Ascending aorta (tissue), 2 donors: ENCODE data around the gene SH3D21. TPM values are rescaled to one million over a fixed set of nuclear protein-coding genes. Genes with fewer than 3 reads are reported as not detected.

Source experiments
- DNase-seq, 2 donors: peaks; one replicate each; pipeline ENCODE4 v3.0.0-alpha.2; 2019; ENCODE audit warnings: low spot score in 2 of 2
- H3K27ac ChIP-seq, 2 donors: fragments of 200-600 bp; sonication (generic); one replicate each; pipeline ENCODE4 v1.5.1; 2016 to 2017; ENCODE audit warnings: mild to moderate bottlenecking in 1 of 2
- H3K27me3 ChIP-seq: fragments of 200-600 bp; sonication (generic); one replicate; pipeline ENCODE4 v1.5.1; 2017
- H3K36me3 ChIP-seq, 2 donors: fragments of 200-600 bp; sonication (generic); one replicate each; pipeline ENCODE4 v1.5.1; 2016
- H3K4me1 ChIP-seq, 2 donors: fragments of 200-600 bp; sonication (generic); one replicate each; pipeline ENCODE4 v1.5.1; 2016 to 2017; ENCODE audit warnings: mild to moderate bottlenecking in 1 of 2
- H3K4me3 ChIP-seq, 2 donors: fragments of 200-600 bp; sonication (generic); one replicate each; pipeline ENCODE4 v1.5.1; 2016 to 2017; ENCODE audit warnings: mild to moderate bottlenecking in 1 of 2
- H3K9me3 ChIP-seq, 2 donors: fragments of 200-600 bp; sonication (generic); one replicate each; pipeline ENCODE4 v1.5.1; 2016
- intact Hi-C: fragments of 100-400 bp; cut with DNase I; formaldehyde crosslinking; loops from one replicate; pipeline ENCODE4 v1.15.1; 2023
- total RNA-seq: library from RNA; depleted of rRNA; stranded (reverse); fragments of >200 nt; gene quantifications from one replicate; pipeline ENCODE4 v1.1.0, GENCODE V29; 2016
- TF ChIP-seq, protein P1 (sequence below), 3 experiments: fragments of 200-600 bp in 2 of 3; fragments of 450-650 bp in 1 of 3; sonication (generic) in 2 of 3; IDR thresholded peaks; one replicate each; pipeline ENCODE4 v1.5.1; 2016 to 2019; ENCODE audit warnings: antibody characterized with exemption in 3 of 3, mild to moderate bottlenecking in 1 of 3, moderate library complexity in 1 of 3

The SH3D21 gene
- total RNA-seq, 1 donor from 2014 or later = 1.3 TPM

DNA sequence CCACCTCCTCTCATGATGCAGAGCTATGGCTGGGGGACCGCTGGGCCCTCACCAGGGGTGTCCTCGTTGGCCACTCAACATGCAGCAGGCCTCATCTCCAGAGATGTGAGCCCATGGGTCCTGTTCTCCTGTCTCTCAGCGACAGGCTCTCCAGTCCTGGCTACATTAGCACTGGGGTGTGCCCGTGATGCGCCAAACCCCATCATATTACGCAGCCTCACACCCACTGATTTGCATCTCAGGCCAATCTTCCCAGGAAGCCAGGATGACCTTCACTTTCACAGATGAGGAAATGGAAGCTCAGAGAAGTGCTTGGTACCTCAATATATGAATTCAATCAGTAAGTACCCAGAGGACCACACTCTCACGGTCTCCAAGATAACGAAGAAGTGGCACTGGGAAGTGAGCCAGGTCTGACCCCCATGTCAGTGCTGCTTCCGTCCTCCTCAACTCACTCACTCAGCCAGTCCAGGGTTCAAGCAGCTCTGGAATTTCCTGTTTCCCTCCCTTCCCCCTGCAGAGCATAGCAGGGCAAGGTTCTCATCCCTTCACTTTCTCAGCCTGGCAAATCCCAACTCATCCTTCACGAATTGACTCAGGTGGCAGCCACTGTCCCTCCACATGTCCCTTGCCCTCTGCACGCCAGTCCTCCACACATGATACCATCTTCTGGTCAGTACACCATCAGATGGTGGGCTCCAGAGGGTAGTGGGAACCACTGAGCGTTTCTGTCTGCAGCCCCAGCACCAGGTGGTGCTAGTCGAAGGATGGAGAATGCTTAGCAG is 46.1 kb downstream of the SH3D21 start:
- Histone ChIP-seq H3K4me3 (no peak overlapping the region), H3K36me3 (peaks cover 35 to 51% of the 10 kb centered on the region in 2 donors), H3K27ac (peak overlapping the region; percentile 84 to 89), H3K9me3 (no peaks in the 10 kb centered on the region), H3K27me3 (no peaks in the 10 kb centered on the region), H3K4me1 (peaks cover 39 to 43% of the 10 kb centered on the region in 2 donors)
- intact Hi-C loops = no loop called here
- no peak for DNase-seq
- TF ChIP-seq, protein P1, sequence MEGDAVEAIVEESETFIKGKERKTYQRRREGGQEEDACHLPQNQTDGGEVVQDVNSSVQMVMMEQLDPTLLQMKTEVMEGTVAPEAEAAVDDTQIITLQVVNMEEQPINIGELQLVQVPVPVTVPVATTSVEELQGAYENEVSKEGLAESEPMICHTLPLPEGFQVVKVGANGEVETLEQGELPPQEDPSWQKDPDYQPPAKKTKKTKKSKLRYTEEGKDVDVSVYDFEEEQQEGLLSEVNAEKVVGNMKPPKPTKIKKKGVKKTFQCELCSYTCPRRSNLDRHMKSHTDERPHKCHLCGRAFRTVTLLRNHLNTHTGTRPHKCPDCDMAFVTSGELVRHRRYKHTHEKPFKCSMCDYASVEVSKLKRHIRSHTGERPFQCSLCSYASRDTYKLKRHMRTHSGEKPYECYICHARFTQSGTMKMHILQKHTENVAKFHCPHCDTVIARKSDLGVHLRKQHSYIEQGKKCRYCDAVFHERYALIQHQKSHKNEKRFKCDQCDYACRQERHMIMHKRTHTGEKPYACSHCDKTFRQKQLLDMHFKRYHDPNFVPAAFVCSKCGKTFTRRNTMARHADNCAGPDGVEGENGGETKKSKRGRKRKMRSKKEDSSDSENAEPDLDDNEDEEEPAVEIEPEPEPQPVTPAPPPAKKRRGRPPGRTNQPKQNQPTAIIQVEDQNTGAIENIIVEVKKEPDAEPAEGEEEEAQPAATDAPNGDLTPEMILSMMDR (IDR thresholded peaks at IDR 0.05) = no peak

DNA sequence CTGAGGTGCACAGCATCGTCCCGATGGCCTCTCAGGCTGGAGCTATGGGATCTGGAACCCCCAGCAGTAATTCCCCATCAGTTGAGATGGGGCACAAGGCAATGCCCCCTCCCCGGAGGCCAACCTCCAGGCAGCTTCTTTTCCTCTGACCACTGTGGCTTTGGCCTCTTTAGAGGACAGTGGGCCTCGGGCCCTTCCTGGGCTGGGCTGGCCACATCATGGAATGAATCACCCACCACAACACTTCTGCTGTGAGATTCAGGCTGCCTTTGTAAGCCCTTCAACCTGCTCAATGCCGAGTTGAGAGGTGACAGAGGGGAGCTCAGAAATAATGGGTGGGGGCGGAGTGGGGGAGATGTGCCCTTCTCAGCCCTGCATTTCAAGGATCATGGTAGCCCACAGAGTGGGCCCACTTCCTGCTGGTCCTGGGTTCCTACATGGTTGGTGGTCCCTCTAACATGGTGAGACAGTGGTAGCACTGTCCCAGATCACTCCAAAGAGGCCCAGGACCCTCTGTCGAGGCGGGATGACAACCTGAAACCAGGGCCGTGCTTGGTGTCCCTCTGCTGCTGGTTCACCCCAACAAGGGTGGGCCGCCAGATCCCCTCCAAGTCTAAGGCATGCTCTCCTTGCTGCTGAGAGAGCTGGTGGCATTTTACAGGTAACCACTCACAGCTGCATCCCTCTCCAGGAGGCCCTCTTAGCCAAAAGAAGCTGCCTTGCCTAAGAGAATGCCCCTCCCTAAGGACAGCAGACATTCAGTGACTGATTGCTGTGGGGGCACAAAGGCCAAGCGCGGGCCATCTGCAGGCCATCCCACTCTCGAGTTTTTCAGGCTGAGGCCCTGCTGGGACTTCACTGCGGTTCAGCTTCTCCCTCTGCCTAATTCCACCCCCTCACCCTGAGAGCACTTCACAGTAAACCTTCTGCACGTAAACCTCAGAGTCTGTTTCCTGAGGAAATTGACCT is 47.0 kb downstream of the SH3D21 start:
- Histone ChIP-seq H3K4me1 (peaks cover 39 to 43% of the 10 kb centered on the region in 2 donors), H3K27ac (peak overlapping the region; percentile 84 to 89), H3K27me3 (no peaks in the 10 kb centered on the region), H3K4me3 (no peak overlapping the region), H3K9me3 (no peaks in the 10 kb centered on the region), H3K36me3 (peaks cover 38 to 52% of the 10 kb centered on the region in 2 donors)
- intact Hi-C loops = no loop called here
- DNase-seq = no peak
- TF ChIP-seq, protein P1 (IDR thresholded peaks at IDR 0.05) = no peak

DNA sequence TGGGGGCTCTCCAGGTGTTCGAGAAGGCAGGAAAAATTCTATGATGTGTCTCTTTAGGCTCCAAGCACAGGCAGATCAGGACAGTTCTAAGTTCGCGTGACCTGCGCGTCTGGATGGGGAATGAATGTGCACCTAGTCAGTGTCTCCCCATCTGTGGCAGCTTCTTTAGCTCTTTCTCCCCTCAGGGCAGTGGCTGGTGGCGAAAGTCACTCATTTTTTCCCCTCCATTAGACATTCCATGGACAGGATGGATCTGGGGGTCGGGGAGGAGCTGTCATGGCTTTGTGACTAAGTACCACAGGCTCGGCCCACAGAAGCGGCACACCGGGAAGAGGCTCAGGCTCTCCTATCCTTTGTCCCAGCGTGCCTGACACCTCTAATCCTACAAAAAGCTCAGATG is 48.3 kb downstream of the SH3D21 start:
- H3K27ac ChIP-seq = peak overlapping the region in 1 of 2 donors; percentile 89
- H3K9me3 ChIP-seq = no peaks in the 10 kb centered on the region
- H3K4me3 ChIP-seq = no peak overlapping the region
- intact Hi-C loops = no loop called here
- TF ChIP-seq, protein P1 (IDR thresholded peaks at IDR 0.05) = no peak
- peaks cover 36 to 39% of the 10 kb centered on the region in 2 donors for H3K4me1 ChIP-seq
- H3K27me3 ChIP-seq = no peaks in the 10 kb centered on the region
- peaks cover 38 to 53% of the 10 kb centered on the region in 2 donors for H3K36me3 ChIP-seq
- DNase-seq = no peak

DNA sequence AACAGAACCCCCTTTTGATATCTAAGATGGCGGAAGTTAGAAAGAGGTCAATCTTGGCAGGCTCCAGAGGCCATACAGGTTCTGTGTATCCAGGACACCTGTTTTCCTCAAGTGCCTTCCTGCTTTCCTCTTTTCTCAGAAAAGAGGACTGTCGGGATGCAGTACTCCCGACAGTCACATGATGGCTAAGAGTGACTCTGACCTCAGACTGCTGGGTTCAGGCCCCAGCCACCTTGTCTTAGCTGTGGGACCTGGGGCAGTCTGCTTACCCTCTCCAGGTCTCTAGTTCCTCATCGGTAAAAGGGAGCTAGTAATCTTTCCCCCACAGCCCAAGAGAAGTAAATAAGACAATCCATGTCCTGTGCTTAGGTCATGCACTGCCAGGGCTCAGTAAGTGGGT is 49.6 kb downstream of the SH3D21 start:
- no peak for DNase-seq
- peaks cover 24 to 26% of the 10 kb centered on the region in 2 donors for H3K4me1 ChIP-seq
- H3K4me3 ChIP-seq = no peak overlapping the region
- TF ChIP-seq, protein P1 (IDR thresholded peaks at IDR 0.05) = no peak
- H3K27me3 ChIP-seq = no peaks in the 10 kb centered on the region
- H3K9me3 ChIP-seq = no peaks in the 10 kb centered on the region
- intact Hi-C loops = no loop called here
- H3K27ac ChIP-seq = peak overlapping the region in 1 of 2 donors; percentile 31
- peaks cover 38 to 53% of the 10 kb centered on the region in 2 donors for H3K36me3 ChIP-seq

DNA sequence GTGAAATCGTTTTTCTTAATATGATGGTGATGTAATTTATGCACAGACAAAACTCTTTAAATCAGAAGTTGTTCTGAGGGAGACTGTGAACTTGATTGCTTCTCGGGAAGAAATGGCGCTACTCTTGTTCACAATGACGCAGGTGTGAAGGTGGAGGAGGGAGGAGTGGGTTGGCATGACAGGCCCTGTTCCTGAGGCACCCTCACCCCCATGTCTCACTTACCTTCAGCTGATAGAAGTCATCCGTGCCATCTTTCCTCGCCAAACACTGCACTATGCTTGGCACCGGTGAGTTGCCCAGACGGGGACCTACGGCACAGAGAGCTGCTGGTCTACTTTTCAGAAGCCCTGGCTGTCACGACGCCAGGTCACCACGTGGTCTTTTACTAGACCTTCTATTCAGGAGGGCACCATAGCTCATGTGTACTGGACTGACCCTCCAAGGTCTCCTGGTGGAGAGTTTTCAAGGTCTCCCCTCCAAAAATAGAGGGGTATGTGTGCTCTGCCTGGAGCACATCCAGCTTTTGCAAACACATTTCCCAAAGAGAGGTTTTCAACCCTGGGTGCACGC is 52.4 kb downstream of the SH3D21 start:
- no peaks in the 10 kb centered on the region for H3K4me1 ChIP-seq
- H3K9me3 ChIP-seq = no peaks in the 10 kb centered on the region
- no peaks in the 10 kb centered on the region for H3K27me3 ChIP-seq
- no peak overlapping the region for H3K4me3 ChIP-seq
- intact Hi-C loops = no loop called here
- no peak overlapping the region for H3K27ac ChIP-seq
- no peak for DNase-seq
- TF ChIP-seq, protein P1 (IDR thresholded peaks at IDR 0.05) = no peak
- peaks cover 45 to 59% of the 10 kb centered on the region in 2 donors for H3K36me3 ChIP-seq
